ENCODE results near the gene HINT2. TPM values are rescaled to one million over a fixed set of nuclear protein-coding genes. Genes with fewer than 3 reads are reported as not detected.

The HINT2 gene
- total RNA-seq, 1 experiment from 2014 or later = 33.0 TPM

- no peak for DNase-seq (ENCODE audit: low read depth)
Measured at GRCh38 chr9:35811381-35812024, 3.3 kb downstream of the HINT2 start.

- DNase-seq (ENCODE audit: low read depth) = no peak
Measured at GRCh38 chr9:35810122-35810521, 4.7 kb downstream of the HINT2 start.

- no peak for DNase-seq (ENCODE audit: low read depth)
Measured at GRCh38 chr9:35808433-35808832, 6.4 kb downstream of the HINT2 start.

- DNase-seq (ENCODE audit: low read depth) = no peak
Measured at GRCh38 chr9:35806101-35806500, 8.7 kb downstream of the HINT2 start.

GRCh38 chr9:35801328-35802128 is 13.3 kb downstream of the HINT2 start:
- DNase-seq (ENCODE audit: low read depth) = no peak

GRCh38 chr9:35800530-35800929 is 14.3 kb downstream of the HINT2 start:
- DNase-seq (ENCODE audit: low read depth) = no peak

GRCh38 chr9:35798658-35799374 is 16.0 kb downstream of the HINT2 start:
- peak; percentile 55 for DNase-seq (ENCODE audit: low read depth)

- DNase-seq (ENCODE audit: low read depth) = no peak
Measured at GRCh38 chr9:35797311-35798109, 17.3 kb downstream of the HINT2 start.

DNA sequence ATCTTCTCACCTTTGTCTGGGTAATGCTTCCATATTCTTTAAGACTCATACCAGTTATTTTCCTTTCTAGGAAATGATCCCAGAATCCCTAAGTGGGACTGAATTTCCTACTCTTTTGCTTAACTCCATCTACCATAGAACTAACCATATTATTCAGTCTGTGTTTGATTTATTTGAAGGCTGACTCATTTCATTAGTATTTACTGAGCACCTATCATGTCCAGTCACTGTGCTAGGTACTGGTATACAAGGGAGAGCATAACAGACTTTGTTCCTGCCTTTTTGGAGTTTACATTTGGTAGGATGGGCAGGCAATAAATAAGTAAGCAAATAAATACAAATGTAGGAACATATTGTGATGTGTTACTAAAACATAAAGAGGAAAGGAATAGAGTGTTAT is 19.1 kb downstream of the HINT2 start:
- DNase-seq (ENCODE audit: low read depth) = no peak

DNA sequence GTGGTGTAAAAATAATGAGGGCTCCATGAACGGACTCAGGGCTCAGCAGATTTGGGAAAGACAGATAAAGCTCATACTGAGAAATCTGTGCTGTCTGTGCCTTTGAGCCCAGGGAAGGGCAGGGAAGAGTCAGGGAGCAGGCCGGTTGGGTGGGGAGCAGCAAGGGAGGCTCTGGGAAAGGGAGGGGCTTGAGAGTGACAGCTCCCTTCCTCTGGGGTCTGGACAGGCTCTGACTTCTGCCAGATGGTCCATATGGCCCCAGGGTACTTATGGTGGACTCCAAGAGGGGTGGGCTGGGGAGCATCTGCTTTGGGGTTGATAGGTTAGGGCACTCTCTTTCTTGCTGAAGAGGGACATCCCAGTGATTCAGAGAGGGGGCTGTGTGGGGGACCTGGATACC is 21.4 kb downstream of the HINT2 start:
- no peak for DNase-seq (ENCODE audit: low read depth)

- no peak for DNase-seq (ENCODE audit: low read depth)
Measured at GRCh38 chr9:35792826-35793225, 22.0 kb downstream of the HINT2 start.

DNA sequence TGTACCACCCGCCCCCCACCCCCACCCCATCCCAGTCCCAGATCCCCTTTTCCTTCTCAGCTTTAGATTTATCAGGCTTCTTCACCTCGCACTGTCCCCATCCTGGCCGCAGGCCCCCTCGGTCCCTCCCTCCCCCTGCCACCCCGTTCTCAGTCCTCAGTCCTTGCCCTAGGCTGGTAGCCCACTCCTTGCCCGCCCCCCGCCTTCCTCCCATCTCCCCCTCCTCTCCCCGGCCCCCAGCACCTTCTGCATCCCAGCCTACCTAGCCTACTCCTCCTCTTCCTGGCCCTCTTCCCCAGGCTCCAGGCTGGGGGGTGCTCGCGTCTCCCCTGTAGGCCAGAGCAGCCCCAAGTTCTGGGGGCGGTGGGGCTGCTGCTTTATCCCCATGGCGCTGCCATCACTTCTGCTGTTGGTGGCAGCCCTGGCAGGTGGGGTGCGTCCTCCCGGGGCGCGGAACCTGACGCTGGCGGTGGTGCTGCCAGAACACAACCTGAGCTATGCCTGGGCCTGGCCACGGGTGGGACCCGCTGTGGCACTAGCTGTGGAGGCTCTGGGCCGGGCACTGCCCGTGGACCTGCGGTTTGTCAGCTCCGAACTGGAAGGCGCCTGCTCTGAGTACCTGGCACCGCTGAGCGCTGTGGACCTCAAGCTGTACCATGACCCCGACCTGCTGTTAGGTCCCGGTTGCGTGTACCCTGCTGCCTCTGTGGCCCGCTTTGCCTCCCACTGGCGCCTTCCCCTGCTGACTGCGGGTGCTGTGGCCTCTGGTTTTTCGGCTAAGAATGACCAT is 22.6 kb downstream of the HINT2 start:
- DNase-seq (ENCODE audit: low read depth) = no peak

DNA sequence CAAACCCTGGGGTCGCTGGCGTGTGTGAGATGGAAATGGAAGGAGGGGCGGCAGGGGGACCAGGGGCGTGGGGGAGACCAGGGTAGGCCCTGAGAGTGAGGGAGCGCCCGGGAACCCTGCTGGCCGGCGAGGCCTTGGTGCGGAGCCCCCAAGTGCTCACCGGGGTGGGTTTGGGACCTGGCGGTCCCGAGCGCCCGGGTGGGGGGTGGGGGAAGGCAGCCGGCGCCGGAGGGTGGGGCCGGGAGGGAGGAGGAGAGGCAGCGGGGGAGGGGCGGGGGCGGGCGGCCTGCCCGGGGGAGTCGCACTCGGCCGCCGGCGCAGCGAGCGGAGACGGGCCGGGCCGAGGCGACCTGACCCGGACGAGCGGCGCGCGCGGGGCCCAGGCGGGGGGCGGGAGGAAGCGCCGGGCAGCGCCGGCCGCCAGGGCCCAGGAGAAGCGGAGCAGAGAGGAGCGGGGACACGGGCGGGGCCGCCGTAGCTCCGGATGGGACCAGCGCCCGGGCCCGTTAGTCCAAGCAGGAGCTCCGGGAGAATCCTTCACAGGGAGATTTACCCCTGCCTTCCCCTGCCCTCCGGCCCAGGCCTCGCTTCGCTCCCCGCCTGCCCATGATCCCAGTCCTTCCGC is 23.4 kb downstream of the HINT2 start, which contains the start of gene NPR2:
Gene NPR2, plus strand, starts transcription at position 295 of the 625 bp plus-strand sequence. CDS start 818 bp downstream, outside the sequence.
- peak; percentile 34 for DNase-seq (ENCODE audit: low read depth)

DNA sequence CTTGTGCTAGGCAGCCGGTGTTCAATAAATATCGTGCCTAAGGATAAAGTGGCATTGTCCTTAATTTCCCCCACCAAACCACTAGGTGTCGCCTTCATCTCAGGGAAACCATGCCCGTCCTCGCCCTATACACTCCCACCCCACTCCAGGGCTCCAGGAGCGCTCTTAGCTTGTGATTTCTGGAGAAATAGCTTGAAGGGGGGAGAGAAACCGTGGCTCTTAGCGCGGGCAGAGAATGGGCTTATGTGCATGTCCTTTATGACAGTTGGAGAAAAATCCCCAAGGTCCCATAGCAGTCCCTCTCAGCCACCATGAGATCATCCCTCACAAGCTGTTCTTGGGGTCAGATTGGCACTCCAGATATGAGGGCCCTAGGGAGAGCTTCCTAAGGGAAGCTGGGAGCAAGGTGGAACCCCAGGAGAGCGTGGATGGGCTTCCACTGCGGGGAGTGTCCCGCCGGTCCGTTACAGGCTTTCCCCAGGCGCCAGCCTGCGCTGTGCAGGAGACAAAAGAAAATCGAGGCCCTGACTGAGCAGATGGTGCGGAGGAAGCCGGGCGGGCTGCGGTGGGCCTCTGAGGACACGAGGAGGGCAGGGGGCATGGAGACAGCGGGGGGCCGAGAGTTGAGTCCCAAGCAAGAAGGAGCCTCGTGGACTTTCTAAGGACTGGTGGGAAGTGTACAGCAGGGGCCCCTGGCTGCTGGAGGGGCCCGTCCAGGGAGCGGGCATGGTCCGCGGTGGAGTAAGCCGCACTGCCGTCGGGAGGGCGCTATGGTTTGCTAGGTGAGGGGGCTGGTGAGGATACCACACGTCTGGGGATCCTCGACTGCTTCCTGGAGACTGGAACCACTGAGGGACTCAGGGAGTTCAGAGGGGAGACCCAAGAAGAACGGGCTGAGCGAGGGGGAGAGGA is 24.2 kb downstream of the HINT2 start:
- peak; percentile 86 for DNase-seq (ENCODE audit: low read depth)

DNA sequence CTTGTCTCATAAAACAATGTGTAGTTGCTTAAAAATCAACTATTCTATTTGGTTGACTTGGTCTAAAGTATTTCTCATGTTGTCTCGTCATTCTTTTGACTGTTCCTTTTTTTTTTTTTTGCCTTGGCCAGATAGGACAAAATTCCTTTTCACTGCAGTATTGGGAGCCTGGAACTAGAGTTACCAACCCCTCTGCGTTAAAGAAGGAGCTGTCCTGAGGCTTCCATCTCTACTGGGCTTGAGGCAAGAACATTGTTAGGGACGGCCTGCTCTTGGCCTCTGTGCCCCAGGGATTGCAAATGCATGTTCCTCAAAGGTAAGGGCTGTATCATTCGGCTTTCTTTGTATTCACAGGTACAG is 24.8 kb downstream of the HINT2 start:
- DNase-seq (ENCODE audit: low read depth) = no peak

- no peak for DNase-seq (ENCODE audit: low read depth)
Measured at GRCh38 chr9:35789541-35789940, 25.3 kb downstream of the HINT2 start.

GRCh38 chr9:35783418-35783817 is 31.4 kb downstream of the HINT2 start:
- no peak for DNase-seq (ENCODE audit: low read depth)

DNA sequence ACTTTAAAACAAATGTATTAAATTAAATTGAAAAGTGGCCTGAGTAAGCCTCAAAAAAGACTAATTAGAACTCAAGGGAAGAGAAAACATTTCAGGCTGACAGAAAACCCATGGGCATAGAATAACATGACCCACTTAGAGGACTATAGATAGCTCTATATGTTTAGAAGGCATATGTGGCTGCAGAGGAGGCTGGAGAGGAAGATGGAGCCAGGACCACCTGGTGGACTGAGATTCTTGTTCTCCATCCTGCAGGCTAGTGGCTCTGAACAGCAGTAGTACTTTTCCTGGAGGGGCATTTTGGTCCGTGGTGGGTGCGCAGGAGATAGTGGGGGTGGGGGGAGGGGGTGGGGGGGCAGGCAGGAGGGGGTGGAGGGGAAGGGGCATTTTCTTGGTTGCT is 33.8 kb downstream of the HINT2 start:
- DNase-seq (ENCODE audit: low read depth) = no peak

DNA sequence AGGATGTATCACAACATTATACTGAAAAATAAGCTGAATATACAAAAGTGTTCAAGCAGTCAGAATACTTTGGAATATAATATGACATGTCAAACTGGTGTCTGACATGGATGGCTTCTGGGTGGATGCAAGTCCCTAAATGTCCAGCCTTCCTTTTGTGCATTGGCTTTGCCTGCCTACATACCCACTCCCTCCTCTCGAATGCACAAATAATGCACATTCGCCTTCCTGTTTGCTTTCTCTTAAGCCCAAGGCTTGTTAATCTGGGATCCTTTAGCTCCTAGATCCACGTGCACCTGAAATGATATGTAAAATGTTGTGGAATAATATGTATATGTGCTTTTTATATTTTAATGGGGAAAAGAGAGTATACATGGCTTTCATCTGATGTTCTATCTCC is 36.3 kb downstream of the HINT2 start:
- no peak for DNase-seq (ENCODE audit: low read depth)
